GM19099 (cell line): ENCODE data around the gene ZNF429.

Source experiments
- POLR2A ChIP-seq: IDR thresholded peaks from 3 replicates; pipeline ENCODE4 v1.6.1; 2011; ENCODE audit warnings: low read depth; ENCODE audit not compliant: insufficient read length; ENCODE audit errors: extremely low read depth

ZNF429 gene

GRCh38 chr19:21584537-21584936 is 79.1 kb downstream of the ZNF429 start:
- no peak for TF ChIP-seq POLR2A

DNA sequence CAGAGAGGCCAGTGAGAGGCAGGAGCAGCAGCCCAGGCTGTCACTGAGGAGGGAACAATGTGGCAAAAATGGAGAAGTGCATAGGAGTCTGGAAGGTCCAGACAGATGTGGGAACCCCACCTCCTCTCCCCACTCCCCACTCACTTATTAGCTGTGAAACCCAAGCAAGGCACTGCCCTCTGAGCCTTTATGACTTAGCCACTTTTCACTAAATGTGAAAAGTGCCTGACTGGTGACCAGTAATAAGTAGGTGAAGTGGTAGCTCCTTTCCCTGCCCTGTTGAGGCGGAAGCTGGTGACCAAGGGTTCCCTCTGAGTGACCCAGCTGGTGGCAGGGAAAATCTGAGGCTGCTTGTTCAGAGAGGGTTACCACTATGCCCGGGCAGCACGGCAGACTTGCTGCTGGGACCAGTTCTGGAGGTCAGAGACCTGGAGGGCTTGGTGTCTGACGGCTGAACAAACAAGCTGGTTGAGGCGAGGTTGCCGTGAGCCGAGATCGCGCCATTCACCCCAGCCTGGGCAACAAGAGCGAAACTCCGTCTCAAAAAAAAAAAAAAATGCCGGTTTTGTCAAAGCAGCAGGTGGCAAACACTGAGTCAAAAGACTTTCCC is 80.0 kb downstream of the ZNF429 start:
- TF ChIP-seq POLR2A: no peak

DNA sequence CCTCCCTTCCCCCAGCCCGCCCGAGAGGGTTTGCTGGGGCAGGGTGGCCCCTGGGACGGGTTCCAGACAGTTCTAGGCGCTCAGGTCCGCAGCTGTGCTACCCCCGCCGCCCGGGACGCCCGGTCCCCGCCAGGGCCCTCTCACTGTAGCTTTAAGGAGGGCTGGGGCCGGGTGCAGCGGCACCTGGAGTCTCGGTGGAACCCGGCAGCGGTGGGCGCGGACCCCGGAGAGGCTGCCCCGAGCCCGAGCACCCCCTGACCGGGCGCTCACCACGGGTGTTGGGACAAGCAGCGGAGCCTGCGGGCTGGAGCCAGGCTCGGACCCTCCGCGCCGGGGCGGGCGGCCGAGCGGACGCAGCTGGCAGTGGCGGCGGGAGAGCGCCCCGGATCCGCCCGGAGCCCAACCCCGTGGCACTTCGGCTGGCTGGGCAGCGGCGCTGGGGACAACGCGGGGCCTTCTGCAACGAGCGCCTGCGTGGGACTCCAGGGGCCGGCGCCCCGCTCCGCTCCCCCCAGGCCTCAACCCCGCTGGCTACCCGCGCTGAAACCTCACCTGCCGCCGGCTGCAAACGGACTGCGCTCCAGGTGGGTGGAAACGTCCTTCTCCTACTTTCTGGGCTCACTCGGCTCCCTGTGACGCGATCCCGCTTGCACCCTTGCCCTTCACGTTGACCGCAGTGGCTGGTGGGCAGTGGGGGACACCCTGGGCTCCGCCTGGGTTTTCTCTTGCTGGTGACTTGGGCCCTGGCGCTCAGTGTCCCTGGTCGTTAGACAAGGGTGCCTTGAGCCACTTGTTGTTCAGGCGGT is 81.1 kb downstream of the ZNF429 start:
- no peak for TF ChIP-seq POLR2A

GRCh38 chr19:21587117-21587461 is 81.7 kb downstream of the ZNF429 start:
- no peak for TF ChIP-seq POLR2A

DNA sequence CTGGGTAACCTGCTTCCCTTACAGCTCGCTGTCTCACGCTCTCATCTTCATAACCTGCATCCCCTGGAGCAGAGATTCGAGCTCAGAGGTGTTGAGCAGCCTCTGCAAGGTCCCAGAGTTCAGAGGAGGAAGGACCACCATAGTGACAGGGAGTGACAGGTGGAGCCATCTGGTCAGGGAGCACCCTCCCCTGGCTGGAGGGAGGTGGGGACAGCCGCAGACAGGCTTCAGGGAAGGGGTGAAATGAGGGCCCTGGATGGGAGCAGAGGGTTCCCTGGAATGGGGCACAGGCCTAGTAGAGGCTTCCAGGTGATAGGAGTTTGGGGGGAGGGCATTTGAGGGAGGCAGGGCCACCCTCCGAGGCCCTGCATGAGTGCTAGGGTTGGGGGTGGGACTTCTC is 82.1 kb downstream of the ZNF429 start:
- no peak for TF ChIP-seq POLR2A

DNA sequence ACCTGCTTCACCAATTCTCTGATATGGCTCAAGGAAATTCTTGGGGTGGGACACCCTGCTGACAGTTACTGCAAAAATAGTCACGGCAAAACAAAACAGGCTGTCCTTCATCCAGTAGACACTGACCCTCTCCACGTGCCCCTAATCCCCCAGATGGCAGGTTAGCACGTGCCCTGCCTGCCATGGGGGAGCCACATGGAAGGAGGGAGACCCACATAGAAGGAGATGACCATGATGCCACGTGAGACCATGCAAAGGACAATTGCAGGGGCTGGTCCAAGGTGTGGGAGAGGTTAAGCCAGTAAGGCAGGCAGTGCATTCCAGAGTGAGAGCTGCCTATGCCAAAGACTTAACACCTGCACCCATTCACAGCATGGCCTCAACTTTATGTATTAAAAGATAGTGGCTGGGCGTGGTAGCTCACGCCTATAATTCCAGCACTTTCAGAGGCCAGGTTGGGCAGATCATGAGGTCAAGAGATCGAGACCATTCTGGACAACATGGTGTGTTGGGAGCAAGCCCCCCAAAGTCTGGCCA is 82.7 kb downstream of the ZNF429 start:
- TF ChIP-seq POLR2A: no peak

DNA sequence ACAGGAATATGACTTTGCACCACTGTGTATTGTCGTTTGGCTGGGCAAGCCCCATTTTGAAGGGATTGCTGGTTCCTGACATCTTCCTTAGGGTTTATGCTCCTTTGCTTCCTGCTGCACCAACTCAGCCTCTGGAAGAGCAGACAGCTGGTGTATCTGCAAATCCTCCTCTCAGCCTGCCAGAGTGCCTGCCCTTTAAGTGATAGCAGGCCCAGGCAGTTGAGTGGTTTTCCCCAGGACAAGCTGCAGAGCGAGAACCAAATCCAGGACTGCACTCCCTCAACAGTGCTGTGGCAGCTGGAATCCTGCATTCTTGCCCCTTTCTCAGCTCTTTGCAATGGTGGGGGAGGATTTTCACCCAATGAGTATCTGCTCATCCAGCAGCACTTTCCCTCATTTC is 85.5 kb downstream of the ZNF429 start:
- no peak for TF ChIP-seq POLR2A

DNA sequence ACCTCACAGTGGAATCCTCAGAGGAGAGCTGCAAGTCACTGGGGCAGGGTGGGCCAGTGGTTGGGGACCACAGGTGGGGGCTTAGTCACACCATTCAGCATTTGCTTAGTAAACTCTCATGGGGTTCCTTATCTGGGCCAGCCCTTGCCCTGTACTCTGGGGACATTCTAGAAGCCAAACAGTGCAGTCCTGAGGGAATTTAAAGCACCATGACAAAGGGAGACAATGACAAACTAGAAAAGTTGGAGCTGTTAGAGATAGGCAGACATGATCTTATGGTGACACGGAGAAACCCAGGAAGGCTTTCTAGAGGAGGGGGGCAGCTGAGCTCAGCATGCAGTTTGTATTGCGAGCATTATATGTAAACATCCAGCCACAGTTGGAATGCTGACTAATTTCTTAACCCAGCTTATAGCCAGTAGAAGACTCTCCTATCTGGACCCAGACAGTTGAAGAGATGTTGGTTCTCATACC is 87.6 kb downstream of the ZNF429 start:
- no peak for TF ChIP-seq POLR2A

- no peak for TF ChIP-seq POLR2A
Observed at GRCh38 chr19:21593502-21593901, 88.1 kb downstream of the ZNF429 start.

DNA sequence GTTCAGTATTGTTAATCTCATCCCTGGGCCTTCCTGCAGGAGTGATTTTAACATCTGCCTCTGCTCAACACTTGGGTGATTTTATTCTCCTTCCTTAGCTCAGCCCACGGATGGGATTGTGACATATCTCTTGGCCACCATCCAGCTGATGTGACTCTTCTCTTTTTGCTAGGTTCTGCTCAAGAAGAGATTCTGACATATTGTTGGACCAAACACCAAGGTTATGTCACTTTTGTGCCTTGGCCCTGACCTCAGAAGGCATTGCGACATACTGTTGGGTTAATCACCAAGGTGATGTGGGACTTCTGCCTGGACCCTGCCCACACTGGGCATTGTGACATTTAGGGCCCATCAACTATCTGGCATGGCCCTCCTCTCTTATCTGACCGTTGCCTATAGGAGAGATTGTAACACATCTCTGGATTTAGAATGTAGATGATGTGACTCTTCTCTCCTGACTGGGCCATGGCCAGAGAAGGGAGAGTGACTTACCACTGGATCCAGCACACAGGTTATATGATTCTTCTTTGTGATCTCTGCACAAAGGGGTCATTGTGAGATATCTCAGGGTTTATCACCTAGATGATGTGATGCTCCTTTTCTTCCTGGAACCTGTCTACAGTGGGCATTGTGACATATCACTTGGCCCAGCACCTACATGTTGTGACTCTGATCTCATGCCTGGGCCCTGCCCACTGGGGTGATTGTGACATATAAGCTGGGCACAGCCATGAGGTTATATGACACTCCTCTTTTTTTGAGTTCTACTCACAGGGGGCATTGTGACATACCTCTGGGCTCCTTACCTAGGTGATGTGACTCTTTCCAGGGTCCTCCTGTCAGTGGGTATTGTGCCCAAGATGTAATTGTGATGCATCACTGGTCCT is 88.8 kb downstream of the ZNF429 start:
- TF ChIP-seq POLR2A: no peak

DNA sequence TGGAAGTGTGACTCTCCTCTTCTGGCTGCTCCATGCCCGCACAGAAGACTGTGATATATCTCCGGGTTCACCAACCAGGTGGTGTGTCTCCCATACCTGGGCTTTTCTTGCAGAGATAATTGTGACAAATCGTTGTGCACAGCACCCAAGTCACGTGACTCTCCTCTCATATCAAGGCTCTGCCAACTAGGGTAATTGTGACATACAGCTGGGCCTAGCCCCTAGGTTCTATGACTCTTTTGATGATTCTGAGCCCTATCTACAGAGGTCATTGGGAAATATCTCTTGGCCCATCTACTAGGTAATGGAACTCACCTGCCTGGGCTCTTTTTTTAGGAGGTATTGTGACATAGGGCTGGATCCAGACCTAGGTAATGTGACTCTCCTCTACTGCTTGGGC is 89.8 kb downstream of the ZNF429 start:
- no peak for TF ChIP-seq POLR2A

GRCh38 chr19:21602082-21602658 is 96.8 kb downstream of the ZNF429 start:
- TF ChIP-seq POLR2A: no peak

GRCh38 chr19:21603431-21604231 is 98.2 kb downstream of the ZNF429 start:
- no peak for TF ChIP-seq POLR2A

GRCh38 chr19:21604351-21604926 is 99.0 kb downstream of the ZNF429 start:
- TF ChIP-seq POLR2A: no peak
